SK-N-SH (cell line): ENCODE measurements around the gene THSD4. TPM values are rescaled to one million over a fixed set of nuclear protein-coding genes. Genes with fewer than 3 reads are reported as not detected.

ENCODE experiments used
- CTCF ChIA-PET: fragments of 300-600, 350-600 bp; formaldehyde crosslinking; extraction: SDS; loops from one replicate; lab custom pipeline; 2021; lab: Yijun Ruan, JAX
- POLR2A ChIA-PET: fragments of 350-600 bp; sonication (Branson Sonifier 250); formaldehyde crosslinking; extraction: SDS; loops from one replicate; lab custom pipeline; 2020; ENCODE audit warnings: antibody characterized with exemption, inconsistent platforms; lab: Yijun Ruan, JAX
- DNase-seq: peaks from one replicate; pipeline ENCODE4 v3.0.0; 2012
- H2AFZ ChIP-seq: fragments of 200-600 bp; sonication (generic); 2 replicates; pipeline ENCODE4 v1.8.1; 2016; ENCODE audit warnings: antibody characterized with exemption, mild to moderate bottlenecking, low read depth
- H3F3A ChIP-seq: fragments of 200-600 bp; sonication (generic); replicated peaks from 2 replicates; pipeline ENCODE3; 2016; ENCODE audit warnings: antibody characterized with exemption, mild to moderate bottlenecking; ENCODE audit not compliant: insufficient read depth
- H3K27ac ChIP-seq, 2 experiments: fragments of 200-500 bp in 1 of 2; fragments of 200-600 bp in 1 of 2; sonication (Bioruptor generic) in 1 of 2; sonication (generic), shearing (Covaris generic) in 1 of 2; 2 replicates each; pipeline versions ENCODE4 v1.5.1 to v1.6.1; 2014 to 2016; ENCODE audit warnings: low read depth in 2 of 2, inconsistent platforms in 1 of 2, low read length in 1 of 2, mild to moderate bottlenecking in 1 of 2, mixed read lengths in 1 of 2
- H3K27me3 ChIP-seq: fragments of 200-600 bp; sonication (generic), shearing (Covaris generic); 2 replicates; pipeline ENCODE4 v1.6.1; 2016; ENCODE audit warnings: mixed run types; ENCODE audit not compliant: insufficient read depth
- H3K36me3 ChIP-seq, 2 experiments: fragments of 200-500 bp in 1 of 2; fragments of 200-600 bp in 1 of 2; sonication (Bioruptor generic) in 1 of 2; sonication (generic) in 1 of 2; replicated peaks in 1 of 2; 2 replicates each; pipeline versions ENCODE3 to v1.5.1; 2014 to 2016; ENCODE audit warnings: low read length in 1 of 2, mild to moderate bottlenecking in 1 of 2; ENCODE audit not compliant: insufficient read depth in 2 of 2, control insufficient read depth in 1 of 2
- H3K4me1 ChIP-seq, 2 experiments: fragments of 200-500 bp in 1 of 2; fragments of 200-600 bp in 1 of 2; sonication (Bioruptor generic) in 1 of 2; sonication (generic), shearing (Covaris generic) in 1 of 2; 2 replicates each; pipeline versions ENCODE4 v1.5.1 to v1.6.1; 2014 to 2016; ENCODE audit warnings: low read depth in 1 of 2, low read length in 1 of 2, mixed run types in 1 of 2; ENCODE audit not compliant: insufficient read depth in 2 of 2, control insufficient read depth in 1 of 2
- H3K4me2 ChIP-seq: fragments of 200-600 bp; sonication (generic), shearing (Covaris generic); 2 replicates; pipeline ENCODE4 v1.6.1; 2017; ENCODE audit warnings: mixed run types
- H3K4me3 ChIP-seq, 2 experiments: fragments of 200-500 bp in 1 of 2; fragments of 200-600 bp in 1 of 2; sonication (Bioruptor generic) in 1 of 2; sonication (generic), shearing (Covaris generic) in 1 of 2; 2 replicates each; pipeline versions ENCODE4 v1.5.1 to v1.8.1; 2014 to 2016; ENCODE audit warnings: low read depth in 2 of 2, inconsistent platforms in 1 of 2, low read length in 1 of 2, mild to moderate bottlenecking in 1 of 2, mixed read lengths in 1 of 2, moderate library complexity in 1 of 2
- H3K79me2 ChIP-seq: fragments of 200-600 bp; sonication (generic); 2 replicates; pipeline ENCODE4 v1.8.1; 2017; ENCODE audit warnings: mild to moderate bottlenecking; ENCODE audit not compliant: insufficient read depth
- H3K9ac ChIP-seq: fragments of 200-600 bp; sonication (generic); 2 replicates; pipeline ENCODE4 v1.6.1; 2017; ENCODE audit warnings: mixed run types
- H3K9me2 ChIP-seq: fragments of 200-600 bp; sonication (generic); 2 replicates; pipeline ENCODE4 v1.6.1; 2017; ENCODE audit warnings: mixed run types
- H3K9me3 ChIP-seq: fragments of 200-600 bp; sonication (generic); 2 replicates; pipeline ENCODE4 v1.6.1; 2017; ENCODE audit warnings: mixed run types, mild to moderate bottlenecking, moderate library complexity
- H4K20me1 ChIP-seq: fragments of 200-600 bp; sonication (generic); 2 replicates; pipeline ENCODE4 v1.6.1; 2017; ENCODE audit warnings: mild to moderate bottlenecking, mixed run types; ENCODE audit not compliant: insufficient read depth
- ELF1 ChIP-seq: IDR thresholded peaks from 2 replicates; pipeline ENCODE4 v1.4.0; 2012
- EZH2phosphoT487 ChIP-seq: fragments of 200-600 bp; sonication (generic); IDR thresholded peaks from 2 replicates; pipeline ENCODE4 v1.6.1; 2017; ENCODE audit warnings: low read depth, mixed run types, mild to moderate bottlenecking, antibody characterized with exemption, moderate library complexity, borderline replicate concordance
- FOXJ3 ChIP-seq: sonication (generic); formaldehyde crosslinking; IDR thresholded peaks from 2 replicates; pipeline ENCODE4 v1.5.1; 2020; ENCODE audit warnings: mild to moderate bottlenecking, missing genetic modification reagents
- FOXM1 ChIP-seq: IDR thresholded peaks from 2 replicates; pipeline ENCODE4 v1.4.0; 2012; ENCODE audit warnings: low read depth, mild to moderate bottlenecking
- GABPA ChIP-seq: IDR thresholded peaks from 2 replicates; pipeline ENCODE4 v1.4.0; 2012; ENCODE audit warnings: low read depth, mild to moderate bottlenecking
- IRF3 ChIP-seq: fragments of 150-350 bp; IDR thresholded peaks from 2 replicates; pipeline ENCODE4 v1.6.1; 2016; ENCODE audit warnings: mild to moderate bottlenecking, low read depth, low read length
- MAX ChIP-seq: IDR thresholded peaks from 2 replicates; pipeline ENCODE4 v1.4.0; 2012; ENCODE audit warnings: low read depth
- NFIC ChIP-seq: IDR thresholded peaks from 2 replicates; pipeline ENCODE4 v1.4.0; 2012; ENCODE audit warnings: borderline replicate concordance
- RAD21 ChIP-seq: IDR thresholded peaks from 2 replicates; pipeline ENCODE4 v1.6.1; 2012; ENCODE audit warnings: mild to moderate bottlenecking, low read length
- RCOR1 ChIP-seq: fragments of 150-350 bp; IDR thresholded peaks from 2 replicates; pipeline ENCODE4 v1.6.1; 2017; ENCODE audit warnings: antibody characterized with exemption, low read length
- RFX5 ChIP-seq: IDR thresholded peaks from 2 replicates; pipeline ENCODE4 v1.6.1; 2012; ENCODE audit warnings: mild to moderate bottlenecking, improper control_type of control experiment, low read length
- SIN3A ChIP-seq: IDR thresholded peaks from 2 replicates; pipeline ENCODE4 v1.6.1; 2012; ENCODE audit warnings: low read depth, mild to moderate bottlenecking, low read length, moderate library complexity, borderline replicate concordance
- SMC3 ChIP-seq: IDR thresholded peaks from 2 replicates; pipeline ENCODE4 v1.6.1; 2012; ENCODE audit warnings: low read depth, low read length, improper control_type of control experiment
- TAF1 ChIP-seq: IDR thresholded peaks from 2 replicates; pipeline ENCODE4 v1.6.1; 2012; ENCODE audit warnings: low read depth, mild to moderate bottlenecking, low read length, moderate library complexity, borderline replicate concordance
- USF2 ChIP-seq: fragments of 150-350 bp; IDR thresholded peaks from 2 replicates; pipeline ENCODE4 v1.6.1; 2017; ENCODE audit warnings: antibody characterized with exemption, low read length, low read depth, borderline replicate concordance
- YY1 ChIP-seq: IDR thresholded peaks from 2 replicates; pipeline ENCODE4 v1.4.0; 2012; ENCODE audit warnings: low read depth, mild to moderate bottlenecking
- ZBTB33 ChIP-seq: IDR thresholded peaks from 2 replicates; pipeline ENCODE4 v1.4.0; 2012; ENCODE audit warnings: low read depth, borderline replicate concordance
- WGBS: methylation state at CpG from one replicate; pipeline ENCODE4 v1.1.6; 2017; ENCODE audit warnings: low lambda C conversion rate; 5-methylcytosine and 5-hydroxymethylcytosine counted together
- polyA plus RNA-seq, 3 experiments: library from polyadenylated mRNA; depleted of rRNA; stranded (reverse); fragments of >200 nt; gene quantifications; 2 replicates each; pipeline ENCODE4 v1.2.3, GENCODE V29; 2012

THSD4 gene
- polyA plus RNA-seq, 1 of the 3 experiments (the other 2 are of a cell fraction): 79.1 TPM

GRCh38 chr15:71373917-71374316 lies 258.6 kb downstream of the THSD4 start:
- H3K36me3 ChIP-seq: no peaks in the 10 kb centered on the region
- POLR2A ChIA-PET: no interaction called here
- no peaks in the 10 kb centered on the region for H3K9me3 ChIP-seq
- TF ChIP-seq TAF1: no peak
- no peaks in the 10 kb centered on the region for H3K27me3 ChIP-seq
- no peak overlapping the region for H2AFZ ChIP-seq
- no peak overlapping the region for H3K4me2 ChIP-seq
- no peaks in the 10 kb centered on the region for H3K4me1 ChIP-seq
- WGBS: 61% methylated on average over 1 of the region's 1 CpG
- H3F3A ChIP-seq: no peaks in the 10 kb centered on the region
- DNase-seq: no peak
- H4K20me1 ChIP-seq: no peaks in the 10 kb centered on the region
- no peaks in the 10 kb centered on the region for H3K79me2 ChIP-seq
- H3K9ac ChIP-seq: no peak overlapping the region
- no peak overlapping the region for H3K27ac ChIP-seq
- CTCF ChIA-PET: interaction anchor here (1.2 kb wide), 1 partner anchor 12 kb away, joined by 3 read pairs; no protein-coding TSS in a partner anchor
- H3K9me2 ChIP-seq: no peaks in the 10 kb centered on the region
- no peak overlapping the region for H3K4me3 ChIP-seq

GRCh38 chr15:71374607-71375352 lies 259.5 kb downstream of the THSD4 start:
- DNase-seq: no peak
- ChIA-PET POLR2A (no interaction called here), CTCF (no interaction called here)
- Histone ChIP-seq H3K36me3 (no peaks in the 10 kb centered on the region), H3K9me3 (no peaks in the 10 kb centered on the region), H4K20me1 (no peaks in the 10 kb centered on the region), H2AFZ (no peak overlapping the region), H3K79me2 (no peaks in the 10 kb centered on the region), H3K27ac (no peak overlapping the region), H3K4me2 (no peak overlapping the region), H3K4me3 (no peak overlapping the region), H3K4me1 (no peaks in the 10 kb centered on the region), H3K9ac (no peak overlapping the region), H3K9me2 (no peaks in the 10 kb centered on the region), H3F3A (no peaks in the 10 kb centered on the region), H3K27me3 (no peaks in the 10 kb centered on the region)
- TF ChIP-seq ELF1 (no peak), IRF3 (no peak), RCOR1 (no peak), SMC3 (no peak), USF2 (no peak), RAD21 (no peak), EZH2phosphoT487 (no peak), FOXJ3 (CRISPR knock-in tag) (no peak), TAF1 (no peak), YY1 (no peak), FOXM1 (no peak), SIN3A (no peak), ZBTB33 (no peak), MAX (no peak), GABPA (no peak), RFX5 (no peak), NFIC (no peak)
- 80% methylated on average over 6 of the region's 6 CpGs for WGBS
